HG03139 (cell line): ENCODE data around the gene SEPTIN11.

Experiments used
- ATAC-seq: cut with Tn5 transposase; IDR thresholded peaks from one replicate; pipeline ENCODE4 v1.9.1; 2021; ENCODE audit not compliant: unreplicated experiment

SEPTIN11 gene

GRCh38 chr4:76949276-76950051 is at the start of gene SEPTIN11:
TSS of gene SEPTIN11 (plus strand) at chr4:76949752. CDS start at chr4:76949904, 152 bp downstream.
- ATAC-seq = peak; percentile 60

GRCh38 chr4:76902233-76902890 is 47.2 kb upstream of the SEPTIN11 start:
- no peak for ATAC-seq

GRCh38 chr4:76904646-76905190 is 44.8 kb upstream of the SEPTIN11 start:
- ATAC-seq = no peak

- no peak for ATAC-seq
These were observed 44.0 kb upstream of the SEPTIN11 start for GRCh38 chr4:76905521-76905920.

GRCh38 chr4:76909711-76910110 is 39.8 kb upstream of the SEPTIN11 start:
- no peak for ATAC-seq

GRCh38 chr4:76920715-76921114 is 28.8 kb upstream of the SEPTIN11 start:
- ATAC-seq = no peak

GRCh38 chr4:76923619-76924357 is 25.8 kb upstream of the SEPTIN11 start:
- ATAC-seq = no peak

GRCh38 chr4:76926841-76927240 is 22.7 kb upstream of the SEPTIN11 start:
- ATAC-seq = no peak

GRCh38 chr4:76930685-76931084 is 18.9 kb upstream of the SEPTIN11 start:
- ATAC-seq = no peak

- no peak for ATAC-seq
These were observed 18.5 kb upstream of the SEPTIN11 start for GRCh38 chr4:76931087-76931486.

GRCh38 chr4:76931576-76932276 is 17.8 kb upstream of the SEPTIN11 start:
- ATAC-seq = no peak

GRCh38 chr4:76939184-76939583 is 10.4 kb upstream of the SEPTIN11 start:
- no peak for ATAC-seq

GRCh38 chr4:76943129-76943620 is 6.4 kb upstream of the SEPTIN11 start:
- no peak for ATAC-seq

GRCh38 chr4:76943790-76944189 is 5.8 kb upstream of the SEPTIN11 start:
- no peak for ATAC-seq

GRCh38 chr4:76947369-76947768 is 2.2 kb upstream of the SEPTIN11 start:
- no peak for ATAC-seq

- peak; percentile 41 for ATAC-seq
These were observed 893 bp upstream of the SEPTIN11 start for GRCh38 chr4:76948443-76949275.

- ATAC-seq = peak; percentile 21
These were observed 752 bp downstream of the SEPTIN11 start for GRCh38 chr4:76950052-76950955.

GRCh38 chr4:76950956-76951671 is 1.6 kb downstream of the SEPTIN11 start:
- no peak for ATAC-seq
